Caco-2 (cell line): ENCODE results near the gene INPP4B. TPM values are rescaled to one million over a fixed set of nuclear protein-coding genes. Genes with fewer than 3 reads are reported as not detected.

Experiments
- BruUV-seq: library from RNA; stranded (reverse); fragments of 400-500 nt; replicated peaks from 2 replicates; lab custom pipeline; 2021; lab: Mats Ljungman, UMichigan
- CTCF ChIA-PET: fragments of 300-600 bp; sonication (Branson Sonifier 250); formaldehyde crosslinking; loops from one replicate; lab custom pipeline; 2022; ENCODE audit warnings: antibody characterized with exemption; lab: Charles Lee
- POLR2A ChIA-PET: fragments of 300-600 bp; sonication (Branson Sonifier 250); formaldehyde crosslinking; loops from one replicate; lab custom pipeline; 2022; ENCODE audit warnings: antibody characterized with exemption; lab: Charles Lee
- DNase-seq, 2 experiments: peaks; one replicate each; pipeline versions ENCODE4 v3.0.0 to v3.0.0-alpha.2; 2020 to 2022
- H3K27me3 ChIP-seq: replicated peaks from 2 replicates; pipeline ENCODE4 v1.6.0; 2011; ENCODE audit warnings: low read length; ENCODE audit not compliant: control insufficient read depth, insufficient read depth
- H3K36me3 ChIP-seq: 2 replicates; pipeline ENCODE4 v1.5.1; 2011; ENCODE audit warnings: low read length; ENCODE audit not compliant: control insufficient read depth, insufficient read depth
- H3K4me1 ChIP-seq: fragments of 250-450 bp; sonication (Bioruptor Pico); 2 replicates; pipeline ENCODE4 v1.5.1; 2020; ENCODE audit warnings: mild to moderate bottlenecking
- H3K4me3 ChIP-seq: 2 replicates; pipeline ENCODE4 v1.5.1; 2011; ENCODE audit warnings: low read depth, mild to moderate bottlenecking, control low read depth, low read length
- H3K9me3 ChIP-seq: fragments of 250-450 bp; sonication (Bioruptor Pico); 2 replicates; pipeline ENCODE4 v1.5.1; 2020; ENCODE audit warnings: mild to moderate bottlenecking, moderate library complexity
- H3K27ac Mint-ChIP-seq: one replicate; pipeline ENCODE4 v1.8.0; 2022; ENCODE audit warnings: mixed read lengths; ENCODE audit not compliant: unreplicated experiment
- H3K27me3 Mint-ChIP-seq: one replicate; pipeline ENCODE4 v1.8.0; 2022; ENCODE audit warnings: mixed read lengths; ENCODE audit not compliant: insufficient read depth, unreplicated experiment
- H3K36me3 Mint-ChIP-seq: one replicate; pipeline ENCODE4 v1.8.0; 2022; ENCODE audit warnings: mild to moderate bottlenecking, mixed read lengths; ENCODE audit not compliant: insufficient read depth, unreplicated experiment
- H3K4me1 Mint-ChIP-seq: one replicate; pipeline ENCODE4 v1.8.0; 2022; ENCODE audit warnings: low read depth, mixed read lengths; ENCODE audit not compliant: unreplicated experiment
- H3K4me3 Mint-ChIP-seq: one replicate; pipeline ENCODE4 v1.8.0; 2022; ENCODE audit warnings: mild to moderate bottlenecking, moderate library complexity, mixed read lengths; ENCODE audit not compliant: unreplicated experiment
- H3K9me3 Mint-ChIP-seq: one replicate; pipeline ENCODE4 v1.8.0; 2022; ENCODE audit warnings: mixed read lengths; ENCODE audit not compliant: unreplicated experiment
- CTCF ChIP-seq, 2 experiments: fragments of 200-600 bp in 1 of 2; IDR thresholded peaks; 1 replicate in 1 of 2; 2 replicates in 1 of 2; pipeline versions ENCODE4 v1.5.1 to v1.8.0; 2011 to 2022; ENCODE audit warnings: antibody characterized with exemption in 1 of 2, control low read depth in 1 of 2, inconsistent platforms in 1 of 2, low read depth in 1 of 2, low read length in 1 of 2, mild to moderate bottlenecking in 1 of 2, moderate library complexity in 1 of 2; ENCODE audit not compliant: insufficient read depth in 1 of 2, severe bottlenecking in 1 of 2, unreplicated experiment in 1 of 2
- intact Hi-C: fragments of 100-400 bp; cut with micrococcal nuclease; formaldehyde crosslinking; loops from one replicate; pipeline ENCODE4 v1.10.0; 2022; ENCODE audit not compliant: unreplicated experiment
- total RNA-seq: library from RNA; stranded (reverse); gene quantifications from 2 replicates; pipeline ENCODE4 v1.2.3, GENCODE V29; 2022

INPP4B gene
- total RNA-seq, 1 experiment from 2014 or later: 10.3 TPM

- Histone ChIP-seq H3K36me3 (no peaks in the 10 kb centered on the region), H3K9me3 (no peaks in the 10 kb centered on the region), H3K4me3 (no peak overlapping the region), H3K27me3 (no peaks in the 10 kb centered on the region), H3K4me1 (0 out of 2 replicates have a peak, but pooled peaks cover 4% of the 10 kb centered on the region)
- H3K36me3 Mint-ChIP-seq: peaks cover 7% of the 10 kb centered on the region
- ChIA-PET CTCF (no interaction called here), POLR2A (no interaction called here)
- no peak for DNase-seq
- H3K27ac Mint-ChIP-seq: no peak overlapping the region
- H3K27me3 Mint-ChIP-seq: peaks cover 3% of the 10 kb centered on the region
- BruUV-seq: no TSS peak
- TF ChIP-seq CTCF (IDR thresholded peaks at IDR 0.05; ENCODE audit: insufficient read depth in 1 of 2, low read depth in 1 of 2, low read length in 1 of 2, severe bottlenecking in 1 of 2, unreplicated experiment in 1 of 2): no peak
- intact Hi-C loops: no loop called here
- H3K9me3 Mint-ChIP-seq: no peaks in the 10 kb centered on the region
- H3K4me3 Mint-ChIP-seq: no peak overlapping the region
- no peaks in the 10 kb centered on the region for H3K4me1 Mint-ChIP-seq
Measured at GRCh38 chr4:142314247-142314646, 531.9 kb downstream of the INPP4B start.

GRCh38 chr4:142312391-142312790, 533.7 kb downstream of the INPP4B start:
- TF ChIP-seq CTCF (IDR thresholded peaks at IDR 0.05; ENCODE audit: insufficient read depth in 1 of 2, low read depth in 1 of 2, low read length in 1 of 2, severe bottlenecking in 1 of 2, unreplicated experiment in 1 of 2): no peak
- Mint-ChIP-seq H3K4me1 (no peaks in the 10 kb centered on the region), H3K27ac (no peak overlapping the region), H3K4me3 (no peak overlapping the region), H3K27me3 (no peaks in the 10 kb centered on the region), H3K36me3 (peaks cover 7% of the 10 kb centered on the region), H3K9me3 (no peaks in the 10 kb centered on the region)
- intact Hi-C loops: no loop called here
- no peaks in the 10 kb centered on the region for H3K27me3 ChIP-seq
- no peaks in the 10 kb centered on the region for H3K9me3 ChIP-seq
- 0 out of 2 replicates have a peak, but pooled peaks cover 4% of the 10 kb centered on the region for H3K4me1 ChIP-seq
- CTCF ChIA-PET: no interaction called here
- DNase-seq: no peak
- POLR2A ChIA-PET: no interaction called here
- H3K4me3 ChIP-seq: no peak overlapping the region
- BruUV-seq: no TSS peak
- no peaks in the 10 kb centered on the region for H3K36me3 ChIP-seq

- Histone ChIP-seq H3K4me1 (0 out of 2 replicates have a peak, but pooled peaks cover 4% of the 10 kb centered on the region), H3K36me3 (no peaks in the 10 kb centered on the region), H3K9me3 (no peaks in the 10 kb centered on the region), H3K4me3 (no peak overlapping the region), H3K27me3 (no peaks in the 10 kb centered on the region)
- no TSS peak for BruUV-seq
- Mint-ChIP-seq H3K4me1 (no peaks in the 10 kb centered on the region), H3K36me3 (peaks cover 7% of the 10 kb centered on the region), H3K27ac (no peak overlapping the region), H3K27me3 (no peaks in the 10 kb centered on the region), H3K9me3 (no peaks in the 10 kb centered on the region), H3K4me3 (no peak overlapping the region)
- intact Hi-C loops: no loop called here
- DNase-seq: no peak
- POLR2A ChIA-PET: no interaction called here
- no peak for TF ChIP-seq CTCF (IDR thresholded peaks at IDR 0.05; ENCODE audit: insufficient read depth in 1 of 2, low read depth in 1 of 2, low read length in 1 of 2, severe bottlenecking in 1 of 2, unreplicated experiment in 1 of 2)
- CTCF ChIA-PET: no interaction called here
Measured at GRCh38 chr4:142311916-142312315, 534.2 kb downstream of the INPP4B start.
